ENCODE measurements around the gene LEMD2.

The LEMD2 gene

GRCh38 chr6:33770124-33770832, 18.7 kb downstream of the LEMD2 start:
- H3K36me3 ChIP-seq (ENCODE audit: control insufficient read depth, insufficient read depth, low read length, severe bottlenecking) = peaks cover 28% of the 10 kb centered on the region
- peaks cover 7% of the 10 kb centered on the region for H3K9me3 ChIP-seq (ENCODE audit: control insufficient read depth, low read length)
- peaks cover 4% of the 10 kb centered on the region for H3K27me3 ChIP-seq (replicated peaks; ENCODE audit: control insufficient read depth, insufficient read depth, low read length)
- peaks cover 43% of the 10 kb centered on the region for H3K4me1 ChIP-seq (ENCODE audit: control insufficient read depth, insufficient read depth, low read length)
- peak overlapping the region; percentile 81 for H3K9ac ChIP-seq (ENCODE audit: low read length)
- DNase-seq (ENCODE audit: low read depth) = no peak
- peak overlapping the region; percentile 38 for H3K4me3 ChIP-seq (ENCODE audit: low read length)

GRCh38 chr6:33769248-33769821, 19.6 kb downstream of the LEMD2 start:
- Histone ChIP-seq H3K9ac (ENCODE audit: low read length) (peak overlapping the region; percentile 81), H3K4me1 (ENCODE audit: control insufficient read depth, insufficient read depth, low read length) (peaks cover 43% of the 10 kb centered on the region), H3K4me3 (ENCODE audit: low read length) (no peak overlapping the region), H3K27me3 (replicated peaks; ENCODE audit: control insufficient read depth, insufficient read depth, low read length) (peaks cover 4% of the 10 kb centered on the region), H3K9me3 (ENCODE audit: control insufficient read depth, low read length) (peaks cover 7% of the 10 kb centered on the region), H3K36me3 (ENCODE audit: control insufficient read depth, insufficient read depth, low read length, severe bottlenecking) (peaks cover 20% of the 10 kb centered on the region)
- no peak for DNase-seq (ENCODE audit: low read depth)

- H3K27me3 ChIP-seq (replicated peaks; ENCODE audit: control insufficient read depth, insufficient read depth, low read length) = peaks cover 4% of the 10 kb centered on the region
Measured at GRCh38 chr6:33768644-33769120, 20.2 kb downstream of the LEMD2 start.

GRCh38 chr6:33766921-33767907, 21.7 kb downstream of the LEMD2 start:
- DNase-seq (ENCODE audit: low read depth) = no peak
- no peak overlapping the region for H3K4me3 ChIP-seq (ENCODE audit: low read length)
- peaks cover 7% of the 10 kb centered on the region for H3K9me3 ChIP-seq (ENCODE audit: control insufficient read depth, low read length)
- H3K36me3 ChIP-seq (ENCODE audit: control insufficient read depth, insufficient read depth, low read length, severe bottlenecking) = peaks cover 2% of the 10 kb centered on the region
- H3K27me3 ChIP-seq (replicated peaks; ENCODE audit: control insufficient read depth, insufficient read depth, low read length) = peaks cover 4% of the 10 kb centered on the region
- no peak overlapping the region for H3K9ac ChIP-seq (ENCODE audit: low read length)
- H3K4me1 ChIP-seq (ENCODE audit: control insufficient read depth, insufficient read depth, low read length) = peaks cover 43% of the 10 kb centered on the region

More at GRCh38 chr6:33768644-33769120, 20.2 kb downstream of the LEMD2 start:
- Histone ChIP-seq H3K9ac (ENCODE audit: low read length) (peak overlapping the region; percentile 81), H3K4me1 (ENCODE audit: control insufficient read depth, insufficient read depth, low read length) (peaks cover 43% of the 10 kb centered on the region), H3K36me3 (ENCODE audit: control insufficient read depth, insufficient read depth, low read length, severe bottlenecking) (peaks cover 17% of the 10 kb centered on the region), H3K9me3 (ENCODE audit: control insufficient read depth, low read length) (peaks cover 7% of the 10 kb centered on the region), H3K4me3 (ENCODE audit: low read length) (no peak overlapping the region)
- DNase-seq (ENCODE audit: low read depth) = peak; percentile 93

GRCh38 chr6:33765368-33765767, 23.6 kb downstream of the LEMD2 start:
- Histone ChIP-seq H3K27me3 (replicated peaks; ENCODE audit: control insufficient read depth, insufficient read depth, low read length) (peaks cover 4% of the 10 kb centered on the region), H3K36me3 (ENCODE audit: control insufficient read depth, insufficient read depth, low read length, severe bottlenecking) (no peaks in the 10 kb centered on the region), H3K4me1 (ENCODE audit: control insufficient read depth, insufficient read depth, low read length) (peaks cover 28% of the 10 kb centered on the region), H3K4me3 (ENCODE audit: low read length) (no peak overlapping the region), H3K9me3 (ENCODE audit: control insufficient read depth, low read length) (peaks cover 7% of the 10 kb centered on the region), H3K9ac (ENCODE audit: low read length) (no peak overlapping the region)
- no peak for DNase-seq (ENCODE audit: low read depth)

- no peak for DNase-seq (ENCODE audit: low read depth)
- Histone ChIP-seq H3K4me1 (ENCODE audit: control insufficient read depth, insufficient read depth, low read length) (peaks cover 15% of the 10 kb centered on the region), H3K27me3 (replicated peaks; ENCODE audit: control insufficient read depth, insufficient read depth, low read length) (peaks cover 4% of the 10 kb centered on the region), H3K9ac (ENCODE audit: low read length) (no peak overlapping the region), H3K4me3 (ENCODE audit: low read length) (no peak overlapping the region), H3K9me3 (ENCODE audit: control insufficient read depth, low read length) (peaks cover 7% of the 10 kb centered on the region), H3K36me3 (ENCODE audit: control insufficient read depth, insufficient read depth, low read length, severe bottlenecking) (no peaks in the 10 kb centered on the region)
Measured at GRCh38 chr6:33764036-33764435, 24.9 kb downstream of the LEMD2 start.

- no peaks in the 10 kb centered on the region for H3K36me3 ChIP-seq (ENCODE audit: control insufficient read depth, insufficient read depth, low read length, severe bottlenecking)
- peaks cover 10% of the 10 kb centered on the region for H3K4me1 ChIP-seq (ENCODE audit: control insufficient read depth, insufficient read depth, low read length)
- DNase-seq (ENCODE audit: low read depth) = no peak
- no peak overlapping the region for H3K9ac ChIP-seq (ENCODE audit: low read length)
- H3K27me3 ChIP-seq (replicated peaks; ENCODE audit: control insufficient read depth, insufficient read depth, low read length) = peaks cover 6% of the 10 kb centered on the region
- H3K4me3 ChIP-seq (ENCODE audit: low read length) = no peak overlapping the region
- H3K9me3 ChIP-seq (ENCODE audit: control insufficient read depth, low read length) = peaks cover 7% of the 10 kb centered on the region
Measured at GRCh38 chr6:33763483-33763882, 25.4 kb downstream of the LEMD2 start.

GRCh38 chr6:33762713-33763112, 26.2 kb downstream of the LEMD2 start:
- Histone ChIP-seq H3K36me3 (ENCODE audit: control insufficient read depth, insufficient read depth, low read length, severe bottlenecking) (no peaks in the 10 kb centered on the region), H3K9me3 (ENCODE audit: control insufficient read depth, low read length) (peaks cover 7% of the 10 kb centered on the region), H3K4me3 (ENCODE audit: low read length) (no peak overlapping the region), H3K9ac (ENCODE audit: low read length) (no peak overlapping the region), H3K4me1 (ENCODE audit: control insufficient read depth, insufficient read depth, low read length) (peaks cover 7% of the 10 kb centered on the region), H3K27me3 (replicated peaks; ENCODE audit: control insufficient read depth, insufficient read depth, low read length) (peaks cover 6% of the 10 kb centered on the region)
- DNase-seq (ENCODE audit: low read depth) = no peak

- Histone ChIP-seq H3K4me3 (ENCODE audit: low read length) (no peak overlapping the region), H3K27me3 (replicated peaks; ENCODE audit: control insufficient read depth, insufficient read depth, low read length) (peaks cover 11% of the 10 kb centered on the region), H3K9ac (ENCODE audit: low read length) (peak overlapping the region; percentile 1), H3K36me3 (ENCODE audit: control insufficient read depth, insufficient read depth, low read length, severe bottlenecking) (no peaks in the 10 kb centered on the region), H3K9me3 (ENCODE audit: control insufficient read depth, low read length) (peaks cover 3% of the 10 kb centered on the region), H3K4me1 (ENCODE audit: control insufficient read depth, insufficient read depth, low read length) (peaks cover 7% of the 10 kb centered on the region)
- peak; percentile 57 for DNase-seq (ENCODE audit: low read depth)
Measured at GRCh38 chr6:33761922-33762629, 26.9 kb downstream of the LEMD2 start.

- H3K36me3 ChIP-seq (ENCODE audit: control insufficient read depth, insufficient read depth, low read length, severe bottlenecking) = no peaks in the 10 kb centered on the region
Measured at GRCh38 chr6:33761581-33761921, 27.4 kb downstream of the LEMD2 start.

More at GRCh38 chr6:33761581-33761921, 27.4 kb downstream of the LEMD2 start:
- Histone ChIP-seq H3K4me1 (ENCODE audit: control insufficient read depth, insufficient read depth, low read length) (peaks cover 7% of the 10 kb centered on the region), H3K4me3 (ENCODE audit: low read length) (no peak overlapping the region), H3K9me3 (ENCODE audit: control insufficient read depth, low read length) (no peaks in the 10 kb centered on the region), H3K9ac (ENCODE audit: low read length) (peak overlapping the region; percentile 1), H3K27me3 (replicated peaks; ENCODE audit: control insufficient read depth, insufficient read depth, low read length) (peaks cover 17% of the 10 kb centered on the region)
- DNase-seq (ENCODE audit: low read depth) = no peak

Data from adipocyte (in vitro differentiated cells).